GM23338 (cell line): ENCODE data around the gene SGCD. TPM values are rescaled to one million over a fixed set of nuclear protein-coding genes. Genes with fewer than 3 reads are reported as not detected.

Experiments used
- ATAC-seq: fragments of 200-7000 bp; cut with Tn5 transposase; 3 replicates; pipeline ENCODE4 v1.9.1; 2020
- DNase-seq: peaks from one replicate; pipeline ENCODE4 v3.0.0-alpha.2; 2015; ENCODE audit warnings: low spot score
- H2AFZ ChIP-seq: fragments of 200-600 bp; sonication (generic); 2 replicates; pipeline ENCODE4 v1.8.0; 2016; ENCODE audit warnings: antibody characterized with exemption, mild to moderate bottlenecking, moderate library complexity
- H3F3A ChIP-seq: fragments of 200-600 bp; sonication (generic); replicated peaks from 2 replicates; pipeline ENCODE4 v1.8.0; 2017; ENCODE audit warnings: antibody characterized with exemption, mixed run types, low read depth
- H3K27ac ChIP-seq: fragments of 200-600 bp; sonication (generic); 2 replicates; pipeline ENCODE4 v1.6.1; 2016; ENCODE audit warnings: low read depth
- H3K27me3 ChIP-seq: fragments of 200-600 bp; sonication (generic); 2 replicates; pipeline ENCODE4 v1.8.0; 2016; ENCODE audit warnings: mild to moderate bottlenecking, mixed run types, moderate library complexity; ENCODE audit not compliant: insufficient read depth
- H3K36me3 ChIP-seq: fragments of 200-600 bp; sonication (generic); 2 replicates; pipeline ENCODE4 v1.8.0; 2016; ENCODE audit warnings: mild to moderate bottlenecking; ENCODE audit not compliant: insufficient read depth
- H3K4me1 ChIP-seq: fragments of 200-600 bp; sonication (generic); 2 replicates; pipeline ENCODE4 v1.8.0; 2016; ENCODE audit warnings: mild to moderate bottlenecking, moderate library complexity; ENCODE audit not compliant: insufficient read depth
- H3K4me2 ChIP-seq: fragments of 200-600 bp; sonication (generic); 2 replicates; pipeline ENCODE4 v1.7.1; 2017; ENCODE audit warnings: mixed run types
- H3K4me3 ChIP-seq: fragments of 200-600 bp; sonication (generic); 2 replicates; pipeline ENCODE4 v1.6.1; 2016; ENCODE audit warnings: mixed run types
- H3K79me2 ChIP-seq: fragments of 200-600 bp; sonication (generic); replicated peaks from 2 replicates; pipeline ENCODE4 v1.8.0; 2017; ENCODE audit warnings: mild to moderate bottlenecking; ENCODE audit not compliant: insufficient read depth
- H3K9me2 ChIP-seq: fragments of 200-600 bp; sonication (generic); 2 replicates; pipeline ENCODE4 v1.8.0; 2017; ENCODE audit not compliant: insufficient read depth
- H4K20me1 ChIP-seq: fragments of 200-600 bp; sonication (generic); replicated peaks from 2 replicates; pipeline ENCODE4 v1.8.0; 2017; ENCODE audit warnings: mild to moderate bottlenecking; ENCODE audit not compliant: insufficient read depth
- H3K27ac Mint-ChIP-seq: 2 replicates; pipeline ENCODE4 v1.8.0; 2020; ENCODE audit warnings: inconsistent platforms, mild to moderate bottlenecking, moderate library complexity, mixed read lengths
- H3K27me3 Mint-ChIP-seq: 3 replicates; pipeline ENCODE4 v1.8.0; 2022; ENCODE audit warnings: low read depth, mild to moderate bottlenecking, moderate library complexity, mixed read lengths, inconsistent platforms; ENCODE audit not compliant: insufficient read depth, poor library complexity
- H3K36me3 Mint-ChIP-seq: 3 replicates; pipeline ENCODE4 v1.8.0; 2021; ENCODE audit warnings: low read depth, mild to moderate bottlenecking, inconsistent platforms, moderate library complexity, mixed read lengths
- H3K4me1 Mint-ChIP-seq: 3 replicates; pipeline ENCODE4 v1.8.0; 2020; ENCODE audit warnings: mild to moderate bottlenecking, inconsistent platforms, mixed read lengths
- H3K4me3 Mint-ChIP-seq: 3 replicates; pipeline ENCODE4 v1.8.0; 2021; ENCODE audit warnings: moderate library complexity, mild to moderate bottlenecking, inconsistent platforms, mixed read lengths
- H3K9me3 Mint-ChIP-seq: 3 replicates; pipeline ENCODE4 v1.8.0; 2020; ENCODE audit warnings: moderate library complexity, mild to moderate bottlenecking, inconsistent platforms, mixed read lengths
- CREB1 ChIP-seq: fragments of 250-450 bp; sonication (Bioruptor Pico); IDR thresholded peaks from 2 replicates; pipeline ENCODE4 v1.5.0; 2020; ENCODE audit warnings: low read depth, mild to moderate bottlenecking, moderate library complexity
- ETS1 ChIP-seq: IDR thresholded peaks from 2 replicates; pipeline ENCODE4 v1.6.1; 2016; ENCODE audit warnings: antibody characterized with exemption
- EZH2 ChIP-seq: fragments of 200-600 bp; sonication (generic); IDR thresholded peaks from one replicate; pipeline ENCODE4 v1.8.0; 2017; ENCODE audit warnings: antibody characterized with exemption, mild to moderate bottlenecking, low read depth; ENCODE audit not compliant: unreplicated experiment
- EZH2phosphoT487 ChIP-seq: fragments of 200-600 bp; sonication (generic); IDR thresholded peaks from one replicate; pipeline ENCODE4 v1.8.1; 2018; ENCODE audit warnings: antibody characterized with exemption; ENCODE audit not compliant: unreplicated experiment
- JUNB ChIP-seq: IDR thresholded peaks from one replicate; pipeline ENCODE4 v1.6.1; 2016; ENCODE audit warnings: antibody characterized with exemption; ENCODE audit not compliant: unreplicated experiment
- NANOG ChIP-seq: IDR thresholded peaks from 2 replicates; pipeline ENCODE4 v1.6.1; 2016; ENCODE audit warnings: antibody characterized with exemption, borderline replicate concordance
- POLR2AphosphoS5 ChIP-seq: IDR thresholded peaks from 2 replicates; pipeline ENCODE4 v1.6.1; 2016; ENCODE audit warnings: antibody characterized with exemption, low read depth
- REST ChIP-seq: IDR thresholded peaks from one replicate; pipeline ENCODE4 v1.6.1; 2018; ENCODE audit warnings: antibody characterized with exemption; ENCODE audit not compliant: unreplicated experiment
- STAT1 ChIP-seq: IDR thresholded peaks from one replicate; pipeline ENCODE4 v1.6.1; 2016; ENCODE audit warnings: antibody characterized with exemption; ENCODE audit not compliant: unreplicated experiment
- ZNF114 ChIP-seq: fragments of 250-450 bp; sonication (Bioruptor Pico); IDR thresholded peaks from 2 replicates; pipeline ENCODE4 v1.5.0; 2020; ENCODE audit warnings: mild to moderate bottlenecking, moderate library complexity
- ZNF331 ChIP-seq: fragments of 250-450 bp; sonication (Bioruptor Pico); IDR thresholded peaks from 2 replicates; pipeline ENCODE4 v1.5.0; 2020; ENCODE audit warnings: low read depth, mild to moderate bottlenecking, moderate library complexity
- ZNF462 ChIP-seq: fragments of 250-450 bp; sonication (Bioruptor Pico); IDR thresholded peaks from 2 replicates; pipeline ENCODE4 v1.5.0; 2020; ENCODE audit warnings: mild to moderate bottlenecking, moderate library complexity
- polyA plus RNA-seq: library from polyadenylated mRNA; unstranded; fragments of >200 nt; fragmentation: Nextera tagmentation; extraction: Ambion mirVana; gene quantifications from 2 replicates; pipeline ENCODE4 v1.2.1, GENCODE V29; 2016
- total RNA-seq: library from RNA; depleted of rRNA; stranded (reverse); fragments of >200 nt; shearing (Covaris generic); gene quantifications from 2 replicates; pipeline ENCODE4 v1.2.3, GENCODE V29; 2014
- TF ChIP-seq, protein P1 (sequence below), 2 experiments: fragments of 200-600 bp in 1 of 2; sonication (generic) in 1 of 2; conservative IDR thresholded peaks; 2 replicates each; pipeline versions ENCODE4 v1.5.1 to v1.6.1; 2016 to 2017; ENCODE audit warnings: antibody characterized with exemption in 2 of 2, low read depth in 2 of 2, mild to moderate bottlenecking in 2 of 2, moderate library complexity in 1 of 2

The SGCD gene
- total and polyA plus RNA-seq, 2 experiments from 2014 or later = 0.03 to 0.05 TPM

- Histone ChIP-seq H3F3A (no peaks in the 10 kb centered on the region), H3K27ac (no peak overlapping the region), H3K4me1 (no peaks in the 10 kb centered on the region), H4K20me1 (no peaks in the 10 kb centered on the region), H3K79me2 (no peaks in the 10 kb centered on the region), H3K4me2 (no peak overlapping the region), H2AFZ (no peak overlapping the region), H3K27me3 (no peaks in the 10 kb centered on the region), H3K4me3 (no peak overlapping the region), H3K36me3 (no peaks in the 10 kb centered on the region), H3K9me2 (no peaks in the 10 kb centered on the region)
- Mint-ChIP-seq H3K27ac (no peak overlapping the region; the same call in 1 of the 2 replicates), H3K27me3 (no peaks in the 10 kb centered on the region), H3K36me3 (no peaks in the 10 kb centered on the region), H3K9me3 (no peaks in the 10 kb centered on the region), H3K4me3 (no peak overlapping the region), H3K4me1 (no peaks in the 10 kb centered on the region)
- ATAC-seq (no peak), DNase-seq (no peak)
- TF ChIP-seq REST = no peak
- TF ChIP-seq ZNF462 (CRISPR knock-in tag) = no peak
- no peak for TF ChIP-seq POLR2AphosphoS5
- TF ChIP-seq NANOG = no peak
- TF ChIP-seq ZNF331 (CRISPR knock-in tag) = no peak
- TF ChIP-seq EZH2phosphoT487 = no peak
- TF ChIP-seq STAT1 = no peak
- TF ChIP-seq EZH2 = no peak
- TF ChIP-seq CREB1 (CRISPR knock-in tag) = no peak
- TF ChIP-seq ZNF114 (CRISPR knock-in tag) = no peak
- no peak for TF ChIP-seq JUNB
- TF ChIP-seq ETS1 = no peak
- TF ChIP-seq, protein P1, sequence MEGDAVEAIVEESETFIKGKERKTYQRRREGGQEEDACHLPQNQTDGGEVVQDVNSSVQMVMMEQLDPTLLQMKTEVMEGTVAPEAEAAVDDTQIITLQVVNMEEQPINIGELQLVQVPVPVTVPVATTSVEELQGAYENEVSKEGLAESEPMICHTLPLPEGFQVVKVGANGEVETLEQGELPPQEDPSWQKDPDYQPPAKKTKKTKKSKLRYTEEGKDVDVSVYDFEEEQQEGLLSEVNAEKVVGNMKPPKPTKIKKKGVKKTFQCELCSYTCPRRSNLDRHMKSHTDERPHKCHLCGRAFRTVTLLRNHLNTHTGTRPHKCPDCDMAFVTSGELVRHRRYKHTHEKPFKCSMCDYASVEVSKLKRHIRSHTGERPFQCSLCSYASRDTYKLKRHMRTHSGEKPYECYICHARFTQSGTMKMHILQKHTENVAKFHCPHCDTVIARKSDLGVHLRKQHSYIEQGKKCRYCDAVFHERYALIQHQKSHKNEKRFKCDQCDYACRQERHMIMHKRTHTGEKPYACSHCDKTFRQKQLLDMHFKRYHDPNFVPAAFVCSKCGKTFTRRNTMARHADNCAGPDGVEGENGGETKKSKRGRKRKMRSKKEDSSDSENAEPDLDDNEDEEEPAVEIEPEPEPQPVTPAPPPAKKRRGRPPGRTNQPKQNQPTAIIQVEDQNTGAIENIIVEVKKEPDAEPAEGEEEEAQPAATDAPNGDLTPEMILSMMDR (conservative IDR thresholded peaks at IDR 0.05; ENCODE audit: low read depth in 2 of 2) = no peak
Measured at GRCh38 chr5:156395306-156395675, 68.3 kb downstream of the SGCD start.
